HepG2 (cell line): ENCODE measurements around the gene YWHAH. TPM values are rescaled to one million over a fixed set of nuclear protein-coding genes. Genes with fewer than 3 reads are reported as not detected.

Source experiments
- DR1 ChIP-seq: sonication (generic); formaldehyde crosslinking; IDR thresholded peaks from 2 replicates; pipeline ENCODE4 v1.8.0; 2021; ENCODE audit warnings: mild to moderate bottlenecking, missing genetic modification reagents, inconsistent platforms
- ESRRA ChIP-seq: sonication (generic); formaldehyde crosslinking; IDR thresholded peaks from 2 replicates; pipeline ENCODE4 v1.5.1; 2020; ENCODE audit warnings: mild to moderate bottlenecking, low read depth, missing genetic modification reagents
- GABPB1 ChIP-seq: IDR thresholded peaks from 2 replicates; pipeline ENCODE4 v1.6.1; 2016; ENCODE audit warnings: mild to moderate bottlenecking, missing genetic modification reagents, moderate library complexity, missing compliant biosample characterization
- HDAC2 ChIP-seq: sonication (generic); formaldehyde crosslinking; IDR thresholded peaks from 2 replicates; pipeline ENCODE4 v1.4.0; 2020; ENCODE audit warnings: missing genetic modification reagents
- HNRNPK ChIP-seq: fragments of 200-400 bp; formaldehyde crosslinking; IDR thresholded peaks from 2 replicates; pipeline ENCODE4 v1.6.1; 2018; ENCODE audit warnings: low read length, low read depth, moderate library complexity, mild to moderate bottlenecking; ENCODE audit not compliant: poor library complexity, severe bottlenecking
- HOXA9 ChIP-seq: sonication (generic); formaldehyde crosslinking; IDR thresholded peaks from 2 replicates; pipeline ENCODE4 v1.8.1; 2022; ENCODE audit warnings: missing genetic modification reagents, mild to moderate bottlenecking, moderate library complexity, borderline replicate concordance
- KDM5B ChIP-seq: sonication (generic); formaldehyde crosslinking; IDR thresholded peaks from 2 replicates; pipeline ENCODE4 v1.4.0; 2020; ENCODE audit warnings: missing genetic modification reagents, mild to moderate bottlenecking, borderline replicate concordance
- MEIS1 ChIP-seq: sonication (generic); formaldehyde crosslinking; IDR thresholded peaks from 2 replicates; pipeline ENCODE4 v1.9.0; 2021; ENCODE audit warnings: mild to moderate bottlenecking, missing genetic modification reagents, moderate library complexity, borderline replicate concordance
- NFYB ChIP-seq: sonication (generic); formaldehyde crosslinking; IDR thresholded peaks from 2 replicates; pipeline ENCODE4 v1.4.0; 2020; ENCODE audit warnings: missing genetic modification reagents
- PHF8 ChIP-seq: sonication (generic); formaldehyde crosslinking; IDR thresholded peaks from 2 replicates; pipeline ENCODE4 v1.5.0; 2020; ENCODE audit warnings: missing genetic modification reagents
- SP4 ChIP-seq: sonication (generic); formaldehyde crosslinking; IDR thresholded peaks from 2 replicates; pipeline ENCODE4 v1.8.1; 2023; ENCODE audit warnings: mild to moderate bottlenecking, missing genetic modification reagents
- SRSF1 ChIP-seq: fragments of 200-400 bp; formaldehyde crosslinking; optimal IDR thresholded peaks from 2 replicates; pipeline ENCODE3; 2017; ENCODE audit warnings: mild to moderate bottlenecking, low read depth, low read length, moderate library complexity
- ZEB1 ChIP-seq: IDR thresholded peaks from 2 replicates; pipeline ENCODE4 v1.6.1; 2012; ENCODE audit warnings: mild to moderate bottlenecking, low read depth, inconsistent platforms; ENCODE audit not compliant: insufficient replicate concordance
- ZFP36L2 ChIP-seq: sonication (generic); formaldehyde crosslinking; IDR thresholded peaks from 2 replicates; pipeline ENCODE4 v1.4.0; 2020; ENCODE audit warnings: missing genetic modification reagents
- ZFP90 ChIP-seq: sonication (generic); formaldehyde crosslinking; IDR thresholded peaks from 2 replicates; pipeline ENCODE4 v1.8.0; 2022; ENCODE audit warnings: missing genetic modification reagents, mild to moderate bottlenecking, inconsistent platforms, borderline replicate concordance
- ZKSCAN1 ChIP-seq: fragments of 150-350 bp; IDR thresholded peaks from 2 replicates; pipeline ENCODE4 v1.6.1; 2014; ENCODE audit warnings: low read length
- ZNF263 ChIP-seq: sonication (generic); formaldehyde crosslinking; IDR thresholded peaks from 2 replicates; pipeline ENCODE4 v1.4.0; 2020; ENCODE audit warnings: missing genetic modification reagents
- ZNF34 ChIP-seq: sonication (generic); formaldehyde crosslinking; IDR thresholded peaks from 2 replicates; pipeline ENCODE4 v1.4.0; 2020; ENCODE audit warnings: mild to moderate bottlenecking, missing genetic modification reagents, borderline replicate concordance
- ZNF354B ChIP-seq: sonication (generic); formaldehyde crosslinking; IDR thresholded peaks from 2 replicates; pipeline ENCODE4 v1.8.0; 2022; ENCODE audit warnings: mild to moderate bottlenecking, missing genetic modification reagents
- ZNF616 ChIP-seq: sonication (generic); formaldehyde crosslinking; IDR thresholded peaks from 2 replicates; pipeline ENCODE4 v1.5.0; 2020; ENCODE audit warnings: low read depth, mild to moderate bottlenecking, missing genetic modification reagents
- ZNF660 ChIP-seq: sonication (generic); formaldehyde crosslinking; IDR thresholded peaks from 2 replicates; pipeline ENCODE4 v1.5.1; 2020; ENCODE audit warnings: mild to moderate bottlenecking, low read depth, missing genetic modification reagents, borderline replicate concordance
- ZNF788 ChIP-seq: sonication (generic); formaldehyde crosslinking; IDR thresholded peaks from 2 replicates; pipeline ENCODE4 v1.5.0; 2020; ENCODE audit warnings: mild to moderate bottlenecking, missing genetic modification reagents, borderline replicate concordance
- ZNF883 ChIP-seq: sonication (generic); formaldehyde crosslinking; IDR thresholded peaks from 2 replicates; pipeline ENCODE4 v1.5.1; 2020; ENCODE audit warnings: mild to moderate bottlenecking, missing genetic modification reagents; ENCODE audit errors: not compliant biosample characterization
- ZSCAN9 ChIP-seq: IDR thresholded peaks from 2 replicates; pipeline ENCODE4 v1.6.1; 2016; ENCODE audit warnings: borderline replicate concordance
- polyA plus RNA-seq, 8 experiments: library from polyadenylated mRNA; depleted of rRNA in 3 of 8; stranded (reverse) in 7 of 8; unstranded in 1 of 8; fragments of >200 nt; fragmentation: Illumina TruSeq in 4 of 8; extraction: Trizol in 4 of 8; gene quantifications; 2 replicates each; pipeline versions ENCODE4 v1.2.1 to v1.2.3, GENCODE V29; 2011 to 2016; ENCODE audit warnings: low read depth in 4 of 8, missing spikeins in 1 of 8, mixed read lengths in 1 of 8; ENCODE audit not compliant: insufficient read depth in 1 of 8
- total RNA-seq, 5 experiments: library from RNA; depleted of rRNA; stranded (reverse); fragments of >200 nt; fragmentation: Illumina TruSeq; extraction: Trizol; gene quantifications; 2 replicates each; pipeline ENCODE4 v1.2.3, GENCODE V29; 2016; ENCODE audit warnings: low read depth in 1 of 5
- TF ChIP-seq, protein P1 (sequence below), 2 experiments: sonication (generic) in 1 of 2; formaldehyde crosslinking in 1 of 2; IDR thresholded peaks; 2 replicates each; pipeline versions ENCODE4 v1.4.0 to v1.6.1; 2018 to 2020; ENCODE audit warnings: missing genetic modification reagents in 2 of 2, borderline replicate concordance in 1 of 2, low read depth in 1 of 2, mild to moderate bottlenecking in 1 of 2, missing biosample characterization in 1 of 2
- TF ChIP-seq, protein P2 (sequence below): sonication (generic); formaldehyde crosslinking; IDR thresholded peaks from 2 replicates; pipeline ENCODE4 v1.4.0; 2020; ENCODE audit warnings: mild to moderate bottlenecking, missing genetic modification reagents

The YWHAH gene
- total and polyA plus RNA-seq, 2 of the 13 experiments (the other 11 are each of a cell fraction or from before 2014, with no cell fraction given): 35.6 to 92.7 TPM

DNA sequence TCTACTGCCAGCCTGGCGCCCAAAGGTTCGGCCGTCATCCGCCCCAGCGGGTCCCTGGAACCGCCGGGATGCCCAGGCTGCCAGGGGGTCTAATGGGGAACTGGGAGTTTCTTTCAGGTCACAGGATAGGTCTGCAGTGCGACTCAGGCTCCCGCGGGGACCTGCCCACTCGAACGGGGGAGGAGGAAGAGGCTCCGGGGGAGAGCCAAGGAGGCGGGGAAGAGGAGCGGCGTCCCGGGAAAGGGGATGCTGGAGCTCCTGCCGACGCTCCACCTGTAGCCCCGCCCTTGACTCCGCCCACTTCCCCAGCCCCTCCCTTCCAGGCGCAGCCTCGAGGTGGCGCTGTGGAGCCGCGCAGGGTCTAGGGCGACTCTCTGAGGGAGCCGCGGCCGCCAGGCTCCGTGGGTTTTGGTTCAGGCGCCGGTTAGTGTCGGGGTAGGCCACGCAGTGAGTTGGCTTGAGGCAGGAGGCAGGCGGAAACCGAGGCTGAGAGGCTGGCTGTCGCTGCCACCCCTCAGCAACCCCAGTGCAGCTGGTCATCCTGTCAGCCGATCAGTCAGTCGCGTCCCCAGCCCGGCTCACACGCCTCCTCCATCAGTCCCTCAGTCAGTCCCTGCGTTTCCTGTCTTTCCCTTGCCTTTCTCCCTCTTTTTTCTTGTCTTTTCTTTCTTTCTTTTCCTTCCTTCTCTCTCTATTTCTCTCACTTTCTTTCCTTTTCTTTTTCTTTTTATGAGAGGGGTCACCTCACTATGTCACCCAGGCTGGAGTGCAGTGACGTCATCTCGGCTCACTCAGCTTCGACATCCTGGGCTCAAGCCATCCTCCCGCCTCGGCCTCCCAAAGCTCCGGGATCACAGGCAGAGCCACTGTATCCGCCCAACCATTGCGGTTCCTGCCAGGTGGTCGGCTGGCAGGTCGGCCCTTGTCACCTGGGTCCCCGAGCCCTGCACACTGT, 26.4 kb downstream of the YWHAH start (continued):
- TF ChIP-seq SRSF1 (peak; percentile 55), ZNF34 (CRISPR knock-in tag) (0 out of 2 replicates have a peak, but pooled peaks have one; percentile 53), ZKSCAN1 (no peak), HOXA9 (CRISPR knock-in tag) (0 out of 2 replicates have a peak, but pooled peaks have one; percentile 37), DR1 (CRISPR knock-in tag) (no peak), ZFP90 (CRISPR knock-in tag) (no peak), ZNF616 (CRISPR knock-in tag) (0 out of 2 replicates have a peak, but pooled peaks have one; percentile 36), ZNF354B (CRISPR knock-in tag) (0 out of 2 replicates have a peak, but pooled peaks have one; percentile 31), ZNF263 (CRISPR knock-in tag) (0 out of 2 replicates have a peak, but pooled peaks have one; percentile 44), MEIS1 (0 out of 2 replicates have a peak, but pooled peaks have one; percentile 70), ZNF660 (CRISPR knock-in tag) (no peak), GABPB1 (peak; percentile 70), ZFP36L2 (CRISPR knock-in tag) (no peak), ZEB1 (peak; percentile 22), ESRRA (CRISPR knock-in tag) (0 out of 2 replicates have a peak, but pooled peaks have one; percentile 40), HNRNPK (peak; percentile 24), PHF8 (peak; percentile 23; the same call in 1 of the 2 replicates), NFYB (CRISPR knock-in tag) (no peak), SP4 (CRISPR knock-in tag) (peak; percentile 90), ZNF883 (CRISPR knock-in tag) (peak; percentile 15), HDAC2 (CRISPR knock-in tag) (peak; percentile 27; the same call in 1 of the 2 replicates), ZSCAN9 (no peak), ZNF788 (CRISPR knock-in tag) (0 out of 2 replicates have a peak, but pooled peaks have one; percentile 42), KDM5B (CRISPR knock-in tag) (peak; percentile 22; the same call in 1 of the 2 replicates)
- TF ChIP-seq, protein P1, sequence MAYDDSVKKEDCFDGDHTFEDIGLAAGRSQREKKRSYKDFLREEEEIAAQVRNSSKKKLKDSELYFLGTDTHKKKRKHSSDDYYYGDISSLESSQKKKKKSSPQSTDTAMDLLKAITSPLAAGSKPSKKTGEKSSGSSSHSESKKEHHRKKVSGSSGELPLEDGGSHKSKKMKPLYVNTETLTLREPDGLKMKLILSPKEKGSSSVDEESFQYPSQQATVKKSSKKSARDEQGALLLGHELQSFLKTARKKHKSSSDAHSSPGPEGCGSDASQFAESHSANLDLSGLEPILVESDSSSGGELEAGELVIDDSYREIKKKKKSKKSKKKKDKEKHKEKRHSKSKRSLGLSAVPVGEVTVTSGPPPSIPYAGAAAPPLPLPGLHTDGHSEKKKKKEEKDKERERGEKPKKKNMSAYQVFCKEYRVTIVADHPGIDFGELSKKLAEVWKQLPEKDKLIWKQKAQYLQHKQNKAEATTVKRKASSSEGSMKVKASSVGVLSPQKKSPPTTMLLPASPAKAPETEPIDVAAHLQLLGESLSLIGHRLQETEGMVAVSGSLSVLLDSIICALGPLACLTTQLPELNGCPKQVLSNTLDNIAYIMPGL (CRISPR knock-in tag; IDR thresholded peaks at IDR 0.05; ENCODE audit: borderline replicate concordance in 1 of 2, low read depth in 1 of 2): peak; percentile 50 to 80; a peak in 2 of 4 replicates
- TF ChIP-seq, protein P2, sequence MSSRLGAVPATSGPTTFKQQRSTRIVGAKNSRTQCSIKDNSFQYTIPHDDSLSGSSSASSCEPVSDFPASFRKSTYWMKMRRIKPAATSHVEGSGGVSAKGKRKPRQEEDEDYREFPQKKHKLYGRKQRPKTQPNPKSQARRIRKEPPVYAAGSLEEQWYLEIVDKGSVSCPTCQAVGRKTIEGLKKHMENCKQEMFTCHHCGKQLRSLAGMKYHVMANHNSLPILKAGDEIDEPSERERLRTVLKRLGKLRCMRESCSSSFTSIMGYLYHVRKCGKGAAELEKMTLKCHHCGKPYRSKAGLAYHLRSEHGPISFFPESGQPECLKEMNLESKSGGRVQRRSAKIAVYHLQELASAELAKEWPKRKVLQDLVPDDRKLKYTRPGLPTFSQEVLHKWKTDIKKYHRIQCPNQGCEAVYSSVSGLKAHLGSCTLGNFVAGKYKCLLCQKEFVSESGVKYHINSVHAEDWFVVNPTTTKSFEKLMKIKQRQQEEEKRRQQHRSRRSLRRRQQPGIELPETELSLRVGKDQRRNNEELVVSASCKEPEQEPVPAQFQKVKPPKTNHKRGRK (CRISPR knock-in tag): peak; percentile 81; the same call in 1 of the 2 replicates
